Activated CD8-positive, alpha-beta memory T cell treated with anti-CD3 and anti-CD28 coated beads, Interleukin-2, amount 10 ng/mL, durations not matched to agents 7 days and 5 days (primary cell): Measurements from ENCODE around the gene SNRNP25. TPM values are rescaled to one million over a fixed set of nuclear protein-coding genes. Genes with fewer than 3 reads are reported as not detected.

Experiments used
- ATAC-seq: fragments of 150-1000 bp; cut with Tn5 transposase; one replicate; pipeline ENCODE4 v1.10.0; 2021; ENCODE audit warnings: moderate library complexity
- CTCF ChIA-PET: fragments of 350-600 bp; sonication (Branson Sonifier 250); formaldehyde crosslinking; loops from one replicate; lab custom pipeline; 2021; ENCODE audit warnings: antibody characterized with exemption; lab: Charles Lee
- DNase-seq: peaks from one replicate; pipeline ENCODE4 v3.0.0-alpha.2; 2020
- H3K27ac Mint-ChIP-seq: one replicate; pipeline ENCODE4 v1.8.0; 2021; ENCODE audit warnings: mild to moderate bottlenecking, mixed read lengths
- H3K27me3 Mint-ChIP-seq: one replicate; pipeline ENCODE4 v1.8.0; 2021; ENCODE audit warnings: mixed read lengths
- H3K36me3 Mint-ChIP-seq: one replicate; pipeline ENCODE4 v1.8.0; 2021; ENCODE audit warnings: mild to moderate bottlenecking, mixed read lengths
- H3K4me1 Mint-ChIP-seq: one replicate; pipeline ENCODE4 v1.8.0; 2021; ENCODE audit warnings: mixed read lengths
- H3K4me3 Mint-ChIP-seq: one replicate; pipeline ENCODE4 v1.8.0; 2021; ENCODE audit warnings: mild to moderate bottlenecking, moderate library complexity, mixed read lengths
- H3K9me3 Mint-ChIP-seq: one replicate; pipeline ENCODE4 v1.8.0; 2022; ENCODE audit warnings: low read depth, mixed read lengths
- total RNA-seq, 2 experiments: library from RNA; stranded (reverse); gene quantifications; one replicate each; pipeline ENCODE4 v1.2.3, GENCODE V29; 2021

Gene SNRNP25
- total RNA-seq, 2 experiments from 2014 or later: 86.6 to 90.8 TPM

GRCh38 chr16:71210-71539 is 17.5 kb downstream of the SNRNP25 start:
- no peaks in the 10 kb centered on the region for H3K9me3 Mint-ChIP-seq
- ATAC-seq: no peak
- DNase-seq: no peak
- H3K4me3 Mint-ChIP-seq: no peak overlapping the region
- peaks cover 39% of the 10 kb centered on the region for H3K27me3 Mint-ChIP-seq
- H3K4me1 Mint-ChIP-seq: peaks cover 7% of the 10 kb centered on the region
- CTCF ChIA-PET: interaction anchor here (1.1 to 14.8 kb wide), 2 partner anchors 26 to 36 kb away, joined by 5 to 350 read pairs; no protein-coding TSS in a partner anchor
- no peak overlapping the region for H3K27ac Mint-ChIP-seq
- no peaks in the 10 kb centered on the region for H3K36me3 Mint-ChIP-seq

GRCh38 chr16:71540-72401 is 18.1 kb downstream of the SNRNP25 start:
- CTCF ChIA-PET: interaction anchor here (1.1 to 14.8 kb wide), 3 partner anchors 25 to 35 kb away, joined by 5 to 350 read pairs (median 6); no protein-coding TSS in a partner anchor
- H3K36me3 Mint-ChIP-seq: no peaks in the 10 kb centered on the region
- no peaks in the 10 kb centered on the region for H3K9me3 Mint-ChIP-seq
- H3K4me3 Mint-ChIP-seq: no peak overlapping the region
- ATAC-seq (no peak), DNase-seq (no peak)
- peaks cover 13% of the 10 kb centered on the region for H3K4me1 Mint-ChIP-seq
- peaks cover 39% of the 10 kb centered on the region for H3K27me3 Mint-ChIP-seq
- no peak overlapping the region for H3K27ac Mint-ChIP-seq

GRCh38 chr16:72561-73548 is 19.2 kb downstream of the SNRNP25 start, which contains the start of gene RHBDF1:
Gene RHBDF1, minus strand, starts transcription at chr16:72631. Its CDS starts 7,616 bp downstream, at chr16:65015.
- Mint-ChIP-seq H3K27ac (no peak within 1 kb of the TSS), H3K27me3 (peaks cover 39% of the 10 kb centered on the region), H3K4me1 (peaks cover 19% of the 10 kb centered on the region), H3K36me3 (no peaks in the 10 kb centered on the region), H3K9me3 (no peaks in the 10 kb centered on the region), H3K4me3 (peak within 1 kb of the TSS; percentile 32)
- ATAC-seq (peak; percentile 53), DNase-seq (no peak)
- CTCF ChIA-PET: interaction anchor here (1.5 to 14.8 kb wide), 3 partner anchors 12 to 34 kb away, joined by 6 to 350 read pairs (median 6); no protein-coding TSS in a partner anchor

DNA sequence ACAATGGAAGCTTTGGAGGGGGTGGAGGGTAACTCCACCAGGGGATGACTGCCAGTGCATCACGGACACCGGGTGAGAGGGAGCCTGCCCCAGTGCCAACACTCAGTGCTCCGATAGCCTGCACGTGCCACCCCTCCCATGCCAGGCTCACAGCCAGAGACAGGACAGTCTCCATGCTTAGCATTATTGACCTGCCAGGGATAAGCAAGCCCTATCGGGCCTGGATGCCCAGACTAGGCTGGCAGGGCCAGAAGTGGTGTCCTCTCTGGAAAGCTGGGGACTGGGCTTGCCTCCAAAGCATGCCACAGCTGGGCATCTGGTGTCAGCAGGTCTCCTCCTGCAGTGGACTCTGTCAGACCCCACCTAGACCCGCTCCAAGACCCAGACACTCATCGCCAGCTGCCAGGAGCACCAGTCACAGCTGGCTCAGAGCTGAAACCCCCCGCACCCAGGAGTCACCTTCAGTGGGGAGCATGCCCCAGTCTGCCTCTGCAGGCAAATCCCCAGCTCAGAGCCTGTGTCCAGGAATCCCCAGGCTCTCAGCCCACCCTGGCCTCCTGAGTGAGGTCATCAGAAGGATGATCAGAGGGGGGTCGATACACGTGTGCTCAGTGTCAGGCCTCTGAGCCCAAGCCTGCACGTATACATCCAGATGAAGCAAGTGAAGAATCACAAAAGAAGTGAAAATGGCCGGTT is 20.6 kb downstream of the SNRNP25 start:
- Mint-ChIP-seq H3K27me3 (peaks cover 39% of the 10 kb centered on the region), H3K4me1 (peaks cover 23% of the 10 kb centered on the region), H3K4me3 (no peak overlapping the region), H3K9me3 (no peaks in the 10 kb centered on the region), H3K36me3 (no peaks in the 10 kb centered on the region), H3K27ac (no peak overlapping the region)
- ATAC-seq: no peak
- DNase-seq: no peak
- CTCF ChIA-PET: interaction anchor here (1.4 to 14.8 kb wide), 5 partner anchors 9 to 288 kb away, joined by 3 to 350 read pairs (median 6); partner anchors contain the start of genes POLR3K and SNRNP25

- Mint-ChIP-seq H3K4me1 (peaks cover 29% of the 10 kb centered on the region), H3K27me3 (peaks cover 39% of the 10 kb centered on the region), H3K9me3 (no peaks in the 10 kb centered on the region), H3K4me3 (no peak overlapping the region), H3K27ac (no peak overlapping the region), H3K36me3 (peaks cover 3% of the 10 kb centered on the region)
- CTCF ChIA-PET: interaction anchor here (1.4 to 14.8 kb wide), 6 partner anchors 10 to 288 kb away, joined by 3 to 350 read pairs (median 6); partner anchors contain the start of genes POLR3K and SNRNP25
- ATAC-seq (no peak), DNase-seq (no peak)
Observed at GRCh38 chr16:74747-75334, 21.2 kb downstream of the SNRNP25 start.

DNA sequence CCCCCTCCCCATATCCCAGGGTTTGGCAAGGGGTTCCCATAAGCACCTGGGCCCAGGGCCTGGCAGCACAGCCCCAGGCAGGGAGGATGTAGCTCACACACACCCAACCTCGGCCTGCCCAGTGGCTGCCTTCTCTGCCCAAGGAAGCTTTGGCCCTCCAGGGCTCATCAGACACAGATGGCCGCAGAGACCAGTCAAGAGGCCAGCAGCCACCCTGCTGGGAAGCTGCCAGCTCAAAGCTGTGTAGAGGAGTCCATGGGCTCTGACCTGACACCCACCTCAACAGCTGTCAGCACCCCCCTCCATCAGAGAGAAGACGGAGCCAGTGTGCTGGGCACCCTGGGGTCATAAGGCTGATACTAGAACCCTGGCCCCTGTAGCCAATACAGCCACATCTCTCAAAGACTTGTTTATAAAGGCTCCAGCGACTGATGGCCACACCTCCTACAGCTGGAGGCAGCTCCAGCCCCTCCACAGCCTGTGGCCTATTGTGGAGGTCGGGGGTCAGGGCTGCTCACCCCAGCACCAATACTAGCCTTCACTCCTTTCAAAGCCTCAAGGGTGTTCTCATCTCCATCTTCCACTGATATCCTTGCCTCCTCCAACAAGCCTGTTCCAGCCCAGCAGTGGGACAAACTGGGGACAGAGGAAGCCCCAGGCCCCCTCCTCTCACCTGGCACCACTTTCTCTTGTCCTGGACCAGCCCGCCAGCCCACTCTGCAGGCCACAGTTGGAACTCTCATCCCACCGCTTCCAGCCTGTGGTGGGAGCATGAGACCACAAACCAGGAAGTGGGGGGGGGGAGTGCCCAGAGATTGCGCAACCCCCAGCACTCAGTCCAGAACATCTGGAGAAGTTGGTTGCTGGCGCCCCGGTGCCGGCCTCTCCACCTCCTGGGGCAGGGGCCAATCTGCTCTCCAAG is 22.2 kb downstream of the SNRNP25 start:
- H3K4me1 Mint-ChIP-seq: peaks cover 29% of the 10 kb centered on the region
- no peak for DNase-seq
- H3K36me3 Mint-ChIP-seq: peaks cover 3% of the 10 kb centered on the region
- CTCF ChIA-PET: interaction anchor here (0.8 to 14.8 kb wide), 8 partner anchors 11 to 287 kb away, joined by 3 to 350 read pairs (median 5); partner anchors contain the start of genes POLR3K and SNRNP25
- peaks cover 30% of the 10 kb centered on the region for H3K27me3 Mint-ChIP-seq
- H3K4me3 Mint-ChIP-seq: no peak overlapping the region
- no peak for ATAC-seq
- H3K9me3 Mint-ChIP-seq: no peaks in the 10 kb centered on the region
- no peak overlapping the region for H3K27ac Mint-ChIP-seq

- peak; percentile 56 for DNase-seq
- no peaks in the 10 kb centered on the region for H3K9me3 Mint-ChIP-seq
- CTCF ChIA-PET: interaction anchor here (1.0 to 6.7 kb wide), 5 partner anchors 12 to 285 kb away, joined by 3 to 78 read pairs (median 5); partner anchors contain the start of gene FAM234A
- no peak for ATAC-seq
- H3K4me3 Mint-ChIP-seq: peak overlapping the region; percentile 86
- peaks cover 23% of the 10 kb centered on the region for H3K27me3 Mint-ChIP-seq
- H3K27ac Mint-ChIP-seq: no peak overlapping the region
- H3K36me3 Mint-ChIP-seq: peaks cover 3% of the 10 kb centered on the region
- H3K4me1 Mint-ChIP-seq: peaks cover 29% of the 10 kb centered on the region
Observed at GRCh38 chr16:76535-77272, 23.1 kb downstream of the SNRNP25 start.

DNA sequence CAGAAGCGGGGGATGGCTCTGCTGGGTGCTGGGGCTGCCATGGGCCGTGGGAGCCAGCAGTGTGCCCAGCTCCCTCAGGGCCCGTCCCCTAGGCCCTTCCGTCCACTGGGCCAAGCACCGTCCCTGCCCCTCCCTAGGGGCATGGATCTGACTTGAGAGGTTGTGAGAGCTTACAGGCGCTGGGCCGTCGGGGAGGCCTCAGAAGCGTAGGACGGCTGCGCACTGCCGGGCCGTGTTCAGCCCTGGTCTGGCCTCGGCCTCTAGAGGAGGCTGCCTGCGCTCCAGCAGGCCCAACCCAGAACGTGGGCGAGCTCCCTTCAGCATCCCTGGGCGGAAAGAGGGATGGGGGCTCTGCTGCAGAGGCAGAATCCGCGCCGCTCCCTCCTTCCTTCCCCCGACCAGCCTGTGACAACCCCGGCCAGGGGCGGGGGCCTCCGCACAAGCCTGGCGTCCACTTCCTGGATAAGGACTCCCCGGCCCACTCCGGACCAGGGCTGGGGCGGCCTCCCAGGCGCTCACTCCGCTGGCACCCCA is 23.7 kb downstream of the SNRNP25 start:
- DNase-seq (peak; percentile 56), ATAC-seq (peak; percentile 47)
- Mint-ChIP-seq H3K27me3 (peaks cover 21% of the 10 kb centered on the region), H3K4me1 (peaks cover 29% of the 10 kb centered on the region), H3K27ac (peak overlapping the region; percentile 76), H3K9me3 (no peaks in the 10 kb centered on the region), H3K36me3 (peaks cover 3% of the 10 kb centered on the region), H3K4me3 (peak overlapping the region; percentile 86)
- CTCF ChIA-PET: interaction anchor here (1.0 to 6.7 kb wide), 5 partner anchors 12 to 285 kb away, joined by 3 to 78 read pairs (median 5); partner anchors contain the start of gene FAM234A

DNA sequence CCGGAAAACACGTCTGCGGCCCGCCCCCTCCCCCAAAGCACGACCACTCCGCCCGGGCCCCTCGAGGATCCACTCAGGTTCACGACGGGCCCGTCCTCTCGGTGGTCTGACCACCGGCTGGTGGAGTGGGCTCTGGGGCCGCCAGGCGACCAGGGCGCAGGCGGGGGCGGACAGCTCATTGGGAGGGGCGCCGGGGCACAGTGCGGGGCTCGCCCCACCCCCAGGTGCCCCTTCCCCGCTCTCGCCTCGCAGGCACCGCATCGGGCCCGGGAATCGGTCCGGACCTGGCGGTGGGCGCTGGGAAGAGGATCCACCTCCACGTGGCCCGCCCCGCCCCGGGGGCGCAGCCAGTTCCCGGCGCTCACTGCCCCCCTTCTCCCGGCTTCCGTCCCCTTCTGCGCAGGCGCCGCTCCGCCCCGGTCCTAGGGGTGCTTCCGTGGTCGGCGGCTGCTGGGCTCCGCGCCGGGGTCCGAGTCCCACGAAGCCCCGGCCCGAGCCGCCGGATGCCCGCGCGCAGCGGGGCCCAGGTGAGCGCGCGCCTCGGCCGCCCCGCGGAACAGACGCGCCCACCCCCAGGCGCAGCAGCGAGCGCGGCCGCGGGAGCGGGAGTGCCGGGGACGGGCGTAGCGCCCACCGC is 24.3 kb downstream of the SNRNP25 start, which contains the start of gene MPG:
TSS of gene MPG (plus strand) at position 419 of the 637 bp plus-strand sequence. CDS start at position 504, 85 bp downstream.
- CTCF ChIA-PET: interaction anchor here (1.4 to 6.7 kb wide), 4 partner anchors 13 to 284 kb away, joined by 3 to 78 read pairs (median 18); partner anchors contain the start of gene FAM234A
- Mint-ChIP-seq H3K27me3 (peaks cover 19% of the 10 kb centered on the region), H3K4me1 (peaks cover 28% of the 10 kb centered on the region), H3K27ac (peak within 1 kb of the TSS; percentile 86), H3K36me3 (peaks cover 3% of the 10 kb centered on the region), H3K4me3 (peak within 1 kb of the TSS; percentile 86), H3K9me3 (no peaks in the 10 kb centered on the region)
- ATAC-seq (peak; percentile 85), DNase-seq (peak; percentile 88)
